ENCODE results near the gene ACP6. TPM values are rescaled to one million over a fixed set of nuclear protein-coding genes. Genes with fewer than 3 reads are reported as not detected.

Gene ACP6
- total RNA-seq, 3 donors from 2014 or later (not counting 1 experiment from before 2014, with no cell fraction given) = 7.7 to 9.4 (median 7.8) TPM

DNA sequence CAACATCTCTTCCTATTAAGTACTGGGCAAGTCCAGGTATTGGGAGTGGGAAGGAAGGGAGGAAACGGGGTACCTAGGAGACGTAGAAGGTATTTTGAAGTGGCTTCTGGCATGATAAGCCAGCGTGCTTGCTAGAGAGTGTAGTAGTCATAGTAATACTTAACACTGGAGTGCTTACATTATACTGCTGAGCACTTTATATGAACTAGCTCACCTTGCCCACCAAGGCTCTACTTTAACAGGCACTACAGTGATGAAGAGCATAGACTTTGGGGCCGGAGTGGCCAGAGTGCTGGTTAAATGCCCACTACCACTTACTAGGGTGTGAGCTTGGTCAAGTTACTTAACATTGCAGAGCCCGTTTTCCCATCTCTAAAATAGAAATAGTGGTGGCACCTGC lies 61.7 kb downstream of the ACP6 start:
- Histone ChIP-seq H3K27ac (ENCODE audit: low read length) (no peak overlapping the region), H3K27me3 (ENCODE audit: control insufficient read depth, insufficient read depth, low read length) (no peaks in the 10 kb centered on the region), H3K9me3 (ENCODE audit: control insufficient read depth, insufficient read depth, low read length) (no peaks in the 10 kb centered on the region), H3K4me3 (ENCODE audit: low read length) (no peak overlapping the region), H3K4me1 (ENCODE audit: control insufficient read depth, insufficient read depth, low read length) (no peaks in the 10 kb centered on the region), H3K36me3 (ENCODE audit: control insufficient read depth, insufficient read depth, low read length) (peaks cover 8% of the 10 kb centered on the region)
- no peak overlapping the region for H3K27ac Mint-ChIP-seq
- H3K4me3 Mint-ChIP-seq = no peak overlapping the region
- no peaks in the 10 kb centered on the region for H3K9me3 Mint-ChIP-seq
- ATAC-seq = no peak
- 94% methylated on average over 4 of the region's 5 CpGs for WGBS (ENCODE audit: insufficient coverage)
- DNase-seq = no peak
- H3K36me3 Mint-ChIP-seq = peaks cover 14% of the 10 kb centered on the region
- H3K27me3 Mint-ChIP-seq (ENCODE audit: low read depth in 2 of 2) = no peaks in the 10 kb centered on the region
- intact Hi-C loops (cut with micrococcal nuclease) = no loop called here
- no peaks in the 10 kb centered on the region for H3K4me1 Mint-ChIP-seq
- TF ChIP-seq, protein P1, sequence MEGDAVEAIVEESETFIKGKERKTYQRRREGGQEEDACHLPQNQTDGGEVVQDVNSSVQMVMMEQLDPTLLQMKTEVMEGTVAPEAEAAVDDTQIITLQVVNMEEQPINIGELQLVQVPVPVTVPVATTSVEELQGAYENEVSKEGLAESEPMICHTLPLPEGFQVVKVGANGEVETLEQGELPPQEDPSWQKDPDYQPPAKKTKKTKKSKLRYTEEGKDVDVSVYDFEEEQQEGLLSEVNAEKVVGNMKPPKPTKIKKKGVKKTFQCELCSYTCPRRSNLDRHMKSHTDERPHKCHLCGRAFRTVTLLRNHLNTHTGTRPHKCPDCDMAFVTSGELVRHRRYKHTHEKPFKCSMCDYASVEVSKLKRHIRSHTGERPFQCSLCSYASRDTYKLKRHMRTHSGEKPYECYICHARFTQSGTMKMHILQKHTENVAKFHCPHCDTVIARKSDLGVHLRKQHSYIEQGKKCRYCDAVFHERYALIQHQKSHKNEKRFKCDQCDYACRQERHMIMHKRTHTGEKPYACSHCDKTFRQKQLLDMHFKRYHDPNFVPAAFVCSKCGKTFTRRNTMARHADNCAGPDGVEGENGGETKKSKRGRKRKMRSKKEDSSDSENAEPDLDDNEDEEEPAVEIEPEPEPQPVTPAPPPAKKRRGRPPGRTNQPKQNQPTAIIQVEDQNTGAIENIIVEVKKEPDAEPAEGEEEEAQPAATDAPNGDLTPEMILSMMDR (IDR thresholded peaks at IDR 0.05) = no peak

DNA sequence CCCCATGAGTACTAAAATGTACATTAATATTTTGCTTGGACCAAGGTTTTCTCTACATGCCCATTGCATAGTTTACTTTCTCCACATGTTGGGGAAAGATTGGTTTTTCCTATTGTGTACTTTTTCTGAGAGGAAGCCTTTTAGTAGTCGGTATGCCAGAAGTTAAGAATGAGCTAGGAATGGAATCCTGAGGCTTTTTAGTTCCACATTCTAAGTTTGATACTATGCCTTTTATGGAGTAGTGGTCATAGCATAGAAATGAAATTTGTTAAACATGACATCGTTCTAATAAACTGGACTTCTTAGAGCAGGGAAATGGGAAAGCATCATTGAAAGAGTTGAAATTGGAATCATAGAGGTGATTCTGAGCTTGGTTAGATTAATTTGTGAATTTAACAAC lies 64.7 kb downstream of the ACP6 start:
- DNase-seq (no peak), ATAC-seq (no peak)
- WGBS (ENCODE audit: insufficient coverage) = 100% methylated on average over 2 of the region's 2 CpGs
- Histone ChIP-seq H3K36me3 (ENCODE audit: control insufficient read depth, insufficient read depth, low read length) (no peaks in the 10 kb centered on the region), H3K27ac (ENCODE audit: low read length) (no peak overlapping the region), H3K4me3 (ENCODE audit: low read length) (no peak overlapping the region), H3K27me3 (ENCODE audit: control insufficient read depth, insufficient read depth, low read length) (no peaks in the 10 kb centered on the region), H3K4me1 (ENCODE audit: control insufficient read depth, insufficient read depth, low read length) (peaks cover 4% of the 10 kb centered on the region), H3K9me3 (ENCODE audit: control insufficient read depth, insufficient read depth, low read length) (no peaks in the 10 kb centered on the region)
- no peak overlapping the region for H3K27ac Mint-ChIP-seq
- intact Hi-C loops (cut with micrococcal nuclease) = no loop called here
- peaks cover 9 to 10% of the 10 kb centered on the region in 2 donors for H3K4me1 Mint-ChIP-seq
- H3K36me3 Mint-ChIP-seq = peaks cover 14% of the 10 kb centered on the region
- no peaks in the 10 kb centered on the region for H3K9me3 Mint-ChIP-seq
- TF ChIP-seq, protein P1 (IDR thresholded peaks at IDR 0.05) = no peak
- H3K4me3 Mint-ChIP-seq = no peak overlapping the region
- H3K27me3 Mint-ChIP-seq (ENCODE audit: low read depth in 2 of 2) = no peaks in the 10 kb centered on the region

DNA sequence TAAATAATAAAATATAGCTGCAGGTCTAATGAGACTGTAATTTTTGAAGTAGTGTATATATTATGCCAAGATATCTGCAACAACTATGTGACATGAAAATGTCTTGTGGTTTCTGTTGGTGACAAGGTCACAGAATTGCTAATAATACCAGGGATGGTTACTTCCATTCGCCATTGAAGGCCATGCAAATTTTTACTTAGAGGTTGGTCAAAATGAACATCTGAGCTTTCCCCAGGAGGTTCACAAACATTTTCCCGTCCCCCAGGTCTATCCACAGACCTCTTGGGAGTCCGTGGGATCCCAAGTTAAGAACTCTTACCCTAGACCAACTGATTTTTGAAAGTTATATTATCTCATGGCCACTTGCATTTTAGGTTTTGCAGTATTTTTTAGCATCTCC lies 66.3 kb downstream of the ACP6 start:
- Mint-ChIP-seq H3K36me3 (peaks cover 14% of the 10 kb centered on the region), H3K9me3 (no peaks in the 10 kb centered on the region), H3K27me3 (ENCODE audit: low read depth in 2 of 2) (no peaks in the 10 kb centered on the region), H3K4me3 (no peak overlapping the region), H3K27ac (no peak overlapping the region), H3K4me1 (peaks cover 15 to 16% of the 10 kb centered on the region in 2 donors)
- H3K9me3 ChIP-seq (ENCODE audit: control insufficient read depth, insufficient read depth, low read length) = no peaks in the 10 kb centered on the region
- H3K36me3 ChIP-seq (ENCODE audit: control insufficient read depth, insufficient read depth, low read length) = no peaks in the 10 kb centered on the region
- intact Hi-C loops (cut with micrococcal nuclease) = no loop called here
- TF ChIP-seq, protein P1 (IDR thresholded peaks at IDR 0.05) = no peak
- no peak overlapping the region for H3K4me3 ChIP-seq (ENCODE audit: low read length)
- no peak overlapping the region for H3K27ac ChIP-seq (ENCODE audit: low read length)
- WGBS (ENCODE audit: insufficient coverage) = 78% methylated on average over 3 of the region's 3 CpGs
- no peak for ATAC-seq
- H3K4me1 ChIP-seq (ENCODE audit: control insufficient read depth, insufficient read depth, low read length) = peaks cover 12% of the 10 kb centered on the region
- DNase-seq = no peak
- H3K27me3 ChIP-seq (ENCODE audit: control insufficient read depth, insufficient read depth, low read length) = peaks cover 4% of the 10 kb centered on the region
